Measurements from ENCODE around the gene SORBS2. TPM values are rescaled to one million over a fixed set of nuclear protein-coding genes. Genes with fewer than 3 reads are reported as not detected.

SORBS2 gene
- total and polyA plus RNA-seq, 8 donors: 24.2 to 50.8 (median 35.5) TPM

DNA sequence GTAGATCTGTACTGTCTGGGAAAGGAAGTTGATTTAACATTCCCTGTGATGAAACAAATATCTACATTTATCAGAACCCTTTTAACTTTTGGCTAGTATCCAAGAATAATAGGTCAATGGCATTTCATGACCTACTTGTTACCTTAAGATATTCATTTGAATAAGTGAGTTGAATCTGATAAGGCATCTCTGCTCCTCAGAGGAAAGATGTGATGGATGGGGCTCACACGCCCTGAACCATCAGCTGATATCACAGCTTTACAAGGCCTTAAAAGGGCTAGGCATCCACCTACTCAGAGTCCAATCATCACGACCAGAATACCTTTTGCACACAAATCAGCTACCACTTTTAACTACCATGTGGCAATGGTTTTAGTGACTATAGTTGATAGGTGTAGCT, 186.5 kb downstream of the SORBS2 start:
- H3K27me3 ChIP-seq: no peaks in the 10 kb centered on the region
- peaks cover 0 to 7% of the 10 kb centered on the region in 2 donors for H3K36me3 ChIP-seq
- intact Hi-C loops (cut with DNase I): no loop called here
- H3K9me3 ChIP-seq: no peaks in the 10 kb centered on the region
- no peak overlapping the region for H3K4me3 ChIP-seq
- H3K27ac ChIP-seq: no peak overlapping the region
- H3K4me1 ChIP-seq: no peaks in the 10 kb centered on the region
- ATAC-seq: no peak
- no peak for DNase-seq
- TF ChIP-seq, protein P1, sequence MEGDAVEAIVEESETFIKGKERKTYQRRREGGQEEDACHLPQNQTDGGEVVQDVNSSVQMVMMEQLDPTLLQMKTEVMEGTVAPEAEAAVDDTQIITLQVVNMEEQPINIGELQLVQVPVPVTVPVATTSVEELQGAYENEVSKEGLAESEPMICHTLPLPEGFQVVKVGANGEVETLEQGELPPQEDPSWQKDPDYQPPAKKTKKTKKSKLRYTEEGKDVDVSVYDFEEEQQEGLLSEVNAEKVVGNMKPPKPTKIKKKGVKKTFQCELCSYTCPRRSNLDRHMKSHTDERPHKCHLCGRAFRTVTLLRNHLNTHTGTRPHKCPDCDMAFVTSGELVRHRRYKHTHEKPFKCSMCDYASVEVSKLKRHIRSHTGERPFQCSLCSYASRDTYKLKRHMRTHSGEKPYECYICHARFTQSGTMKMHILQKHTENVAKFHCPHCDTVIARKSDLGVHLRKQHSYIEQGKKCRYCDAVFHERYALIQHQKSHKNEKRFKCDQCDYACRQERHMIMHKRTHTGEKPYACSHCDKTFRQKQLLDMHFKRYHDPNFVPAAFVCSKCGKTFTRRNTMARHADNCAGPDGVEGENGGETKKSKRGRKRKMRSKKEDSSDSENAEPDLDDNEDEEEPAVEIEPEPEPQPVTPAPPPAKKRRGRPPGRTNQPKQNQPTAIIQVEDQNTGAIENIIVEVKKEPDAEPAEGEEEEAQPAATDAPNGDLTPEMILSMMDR (IDR thresholded peaks at IDR 0.05): no peak

DNA sequence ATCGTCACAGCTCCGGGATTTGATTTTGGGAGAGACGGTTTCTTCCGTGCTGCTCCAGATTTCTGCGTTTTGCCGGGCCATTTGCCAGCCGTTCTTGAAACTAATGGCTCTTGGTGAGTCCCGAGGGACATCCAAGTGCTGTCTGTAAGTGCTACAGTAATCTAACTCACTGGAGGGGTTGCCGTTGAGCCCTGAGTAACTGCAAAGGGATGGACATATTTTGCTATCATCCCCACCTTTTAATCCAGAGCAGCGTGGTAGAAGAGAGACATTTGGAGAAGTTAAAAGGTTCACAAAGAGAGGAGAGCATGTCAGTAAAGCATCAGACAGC, 187.8 kb downstream of the SORBS2 start:
- TF ChIP-seq, protein P1 (IDR thresholded peaks at IDR 0.05): no peak
- H3K27ac ChIP-seq: no peak overlapping the region
- DNase-seq: no peak
- no peak for ATAC-seq
- intact Hi-C loops (cut with DNase I): no loop called here
- H3K36me3 ChIP-seq: peaks cover 0 to 7% of the 10 kb centered on the region in 2 donors
- H3K4me3 ChIP-seq: no peak overlapping the region
- no peaks in the 10 kb centered on the region for H3K4me1 ChIP-seq
- H3K9me3 ChIP-seq: no peaks in the 10 kb centered on the region
- H3K27me3 ChIP-seq: no peaks in the 10 kb centered on the region

DNA sequence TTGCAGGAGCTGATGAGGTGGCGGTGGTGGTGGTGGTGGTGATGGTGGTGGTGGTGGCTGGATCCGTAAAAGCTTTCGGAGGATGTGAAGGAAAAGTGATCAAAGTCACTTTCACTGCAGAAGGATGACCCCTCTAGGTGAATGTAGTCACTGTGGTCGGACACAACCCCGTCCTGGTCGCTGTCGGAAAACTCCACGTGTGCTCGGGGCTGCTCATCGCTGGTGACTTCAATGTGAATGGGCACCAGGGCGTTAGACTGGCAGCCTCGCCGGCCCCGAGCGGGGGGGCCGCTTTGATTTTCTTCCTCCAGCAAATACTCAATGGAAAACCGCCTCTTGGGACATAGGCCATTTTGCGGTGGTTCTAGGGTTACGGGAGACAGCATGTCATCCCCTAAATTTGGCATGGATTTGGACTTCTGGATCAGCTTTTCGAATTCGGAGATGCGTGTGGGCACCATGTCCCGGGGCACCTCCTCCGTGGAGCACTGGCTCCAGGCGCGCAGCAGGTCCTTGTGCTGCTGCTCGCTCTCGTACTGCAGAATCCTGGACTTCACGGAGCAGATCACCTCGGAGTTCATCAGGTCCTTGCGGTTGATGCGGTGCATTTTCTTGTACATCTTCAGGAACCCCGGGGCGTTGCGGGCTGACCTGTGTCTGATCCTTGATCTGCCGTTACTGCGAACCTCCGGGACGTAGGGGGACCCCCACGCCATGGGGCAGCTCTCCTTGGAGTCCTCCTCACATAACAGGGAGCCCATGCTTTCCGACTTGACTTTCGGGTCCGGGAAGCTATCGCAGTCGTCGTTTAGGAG, 188.3 kb downstream of the SORBS2 start:
- intact Hi-C loops (cut with DNase I): no loop called here
- no peak for DNase-seq

DNA sequence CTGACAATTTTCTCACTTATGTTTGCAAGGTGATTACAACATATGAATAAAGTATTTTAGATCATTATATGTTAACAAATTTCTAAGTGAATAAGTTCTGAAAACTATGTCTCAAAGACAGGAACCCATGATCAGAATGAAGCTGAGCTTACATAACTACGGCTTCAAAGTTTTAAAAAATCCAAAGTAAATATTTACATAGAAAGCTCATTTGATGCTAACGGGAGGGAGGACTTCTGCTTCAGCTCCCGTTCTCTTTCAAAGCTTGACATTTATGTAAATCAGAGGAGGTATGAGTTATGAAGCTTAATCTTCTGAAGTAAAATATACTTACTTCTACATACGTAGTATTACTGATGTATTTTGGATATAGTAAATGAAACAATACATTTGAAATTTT, 203.8 kb downstream of the SORBS2 start:
- intact Hi-C loops (cut with DNase I): loop anchor here in 1 of 2 donors (10.0 kb wide), 1 partner anchor 303 kb away; no protein-coding TSS in a partner anchor
- H3K4me1 ChIP-seq: no peaks in the 10 kb centered on the region
- no peaks in the 10 kb centered on the region for H3K36me3 ChIP-seq
- H3K9me3 ChIP-seq: no peaks in the 10 kb centered on the region
- no peak overlapping the region for H3K27ac ChIP-seq
- ATAC-seq: peak; percentile 13
- TF ChIP-seq, protein P1 (IDR thresholded peaks at IDR 0.05): no peak
- peak in 1 of 4 donors; percentile 13 for DNase-seq
- no peaks in the 10 kb centered on the region for H3K27me3 ChIP-seq
- H3K4me3 ChIP-seq: no peak overlapping the region

More for the DNA sequence above, 188.3 kb downstream of the SORBS2 start:
- Histone ChIP-seq H3K9me3 (no peaks in the 10 kb centered on the region), H3K27ac (no peak overlapping the region), H3K27me3 (no peaks in the 10 kb centered on the region), H3K4me1 (no peaks in the 10 kb centered on the region), H3K4me3 (no peak overlapping the region), H3K36me3 (peaks cover 0 to 7% of the 10 kb centered on the region in 2 donors)
- ATAC-seq: no peak
- TF ChIP-seq, protein P1 (IDR thresholded peaks at IDR 0.05): no peak

DNA sequence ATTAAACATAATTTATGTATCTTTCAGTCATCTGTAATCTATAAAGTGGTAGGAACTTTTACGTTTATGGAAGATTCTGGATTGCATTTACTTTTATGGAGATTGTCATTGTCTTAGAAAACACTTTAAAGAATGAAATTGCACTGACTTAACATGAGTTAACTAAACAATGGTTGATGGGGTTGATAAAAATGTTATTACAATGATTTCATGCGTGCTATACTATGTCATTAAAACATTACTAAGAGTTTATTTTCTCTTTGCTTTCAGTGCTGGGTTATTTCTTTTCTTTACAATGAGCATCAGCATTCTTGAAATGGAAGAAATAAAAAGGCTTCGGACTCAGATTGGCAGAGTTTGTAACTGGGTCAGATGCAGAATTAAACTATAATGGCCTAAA, 209.6 kb downstream of the SORBS2 start:
- Histone ChIP-seq H3K36me3 (no peaks in the 10 kb centered on the region), H3K9me3 (no peaks in the 10 kb centered on the region), H3K4me3 (no peak overlapping the region), H3K27me3 (no peaks in the 10 kb centered on the region), H3K4me1 (no peaks in the 10 kb centered on the region), H3K27ac (no peak overlapping the region)
- no peak for ATAC-seq
- intact Hi-C loops (cut with DNase I): loop anchor here in 1 of 2 donors (10.0 kb wide), 1 partner anchor 298 kb away; no protein-coding TSS in a partner anchor
- no peak for DNase-seq
- TF ChIP-seq, protein P1 (IDR thresholded peaks at IDR 0.05): no peak
